Activated CD8-positive, alpha-beta T cell treated with anti-CD3 and anti-CD28 coated beads, Interleukin-2, amount 10 ng/mL, durations not matched to agents 7 days and 5 days (primary cell): ENCODE data around the gene ASCC1. TPM values are rescaled to one million over a fixed set of nuclear protein-coding genes. Genes with fewer than 3 reads are reported as not detected.
A peak's percentile ranks its signal among the peaks of the same experiment; 100 is the strongest.

Experiments used
- ATAC-seq: fragments of 150-1000 bp; cut with Tn5 transposase; one replicate; pipeline ENCODE4 v1.10.0; 2021; ENCODE audit warnings: moderate library complexity
- CTCF ChIA-PET: fragments of 350-600 bp; sonication (Branson Sonifier 250); formaldehyde crosslinking; loops from one replicate; lab custom pipeline; 2021; ENCODE audit warnings: antibody characterized with exemption; lab: Charles Lee
- POLR2A ChIA-PET: fragments of 350-600 bp; sonication (Branson Sonifier 250); formaldehyde crosslinking; loops from one replicate; lab custom pipeline; 2021; ENCODE audit warnings: antibody characterized with exemption; lab: Charles Lee
- DNase-seq: peaks from one replicate; pipeline ENCODE4 v3.0.0-alpha.2; 2020
- H3K27ac Mint-ChIP-seq: one replicate; pipeline ENCODE4 v1.8.0; 2021; ENCODE audit warnings: mild to moderate bottlenecking, mixed read lengths
- H3K27me3 Mint-ChIP-seq: one replicate; pipeline ENCODE4 v1.8.0; 2021; ENCODE audit warnings: low read depth, mixed read lengths
- H3K36me3 Mint-ChIP-seq: one replicate; pipeline ENCODE4 v1.8.0; 2021; ENCODE audit warnings: low read depth, mixed read lengths
- H3K4me1 Mint-ChIP-seq: one replicate; pipeline ENCODE4 v1.8.0; 2021; ENCODE audit warnings: low read depth, mixed read lengths
- H3K4me3 Mint-ChIP-seq: one replicate; pipeline ENCODE4 v1.8.0; 2021; ENCODE audit warnings: mild to moderate bottlenecking, mixed read lengths
- H3K9me3 Mint-ChIP-seq: one replicate; pipeline ENCODE4 v1.8.0; 2022; ENCODE audit warnings: mixed read lengths; ENCODE audit not compliant: insufficient read depth
- total RNA-seq, 2 experiments: library from RNA; stranded (reverse); gene quantifications; one replicate each; pipeline ENCODE4 v1.2.3, GENCODE V29; 2021

The ASCC1 gene
- total RNA-seq, 2 experiments from 2014 or later, result 34.8 to 40.3 TPM

GRCh38 chr10:72095195-72095594, 120.9 kb downstream of the ASCC1 start:
- ATAC-seq, result no peak
- ChIA-PET POLR2A (no interaction called here), CTCF (interaction anchor here (0.8 kb wide), 1 partner anchor 46 kb away, joined by 3 read pairs; no protein-coding TSS in a partner anchor)
- no peaks in the 10 kb centered on the region for H3K27me3 Mint-ChIP-seq
- no peak overlapping the region for H3K27ac Mint-ChIP-seq
- peaks cover 36% of the 10 kb centered on the region for H3K36me3 Mint-ChIP-seq
- DNase-seq, result no peak
- no peaks in the 10 kb centered on the region for H3K9me3 Mint-ChIP-seq
- H3K4me1 Mint-ChIP-seq, result peaks cover 32% of the 10 kb centered on the region
- H3K4me3 Mint-ChIP-seq, result no peak overlapping the region

- H3K36me3 Mint-ChIP-seq, result peaks cover 35% of the 10 kb centered on the region
- no peak overlapping the region for H3K27ac Mint-ChIP-seq
- ChIA-PET POLR2A (interaction anchor here (2.1 kb wide), 1 partner anchor 232 kb away, joined by 4 read pairs; no protein-coding TSS in a partner anchor), CTCF (interaction anchor here (0.8 to 1.6 kb wide), 5 partner anchors 25 to 245 kb away, joined by 3 to 7 read pairs (median 4); no protein-coding TSS in a partner anchor)
- no peak for DNase-seq
- H3K27me3 Mint-ChIP-seq, result no peaks in the 10 kb centered on the region
- H3K4me1 Mint-ChIP-seq, result peaks cover 38% of the 10 kb centered on the region
- H3K4me3 Mint-ChIP-seq, result no peak overlapping the region
- ATAC-seq, result no peak
- H3K9me3 Mint-ChIP-seq, result no peaks in the 10 kb centered on the region
These were observed 121.5 kb downstream of the ASCC1 start for GRCh38 chr10:72094574-72094973.

GRCh38 chr10:72093450-72093849, 122.6 kb downstream of the ASCC1 start:
- H3K36me3 Mint-ChIP-seq, result peaks cover 34% of the 10 kb centered on the region
- no peaks in the 10 kb centered on the region for H3K27me3 Mint-ChIP-seq
- CTCF ChIA-PET, result interaction anchor here (1.0 to 1.6 kb wide), 5 partner anchors 24 to 246 kb away, joined by 3 to 7 read pairs (median 4); no protein-coding TSS in a partner anchor
- no peak overlapping the region for H3K4me3 Mint-ChIP-seq
- no peak overlapping the region for H3K27ac Mint-ChIP-seq
- POLR2A ChIA-PET, result interaction anchor here (2.1 kb wide), 1 partner anchor 233 kb away, joined by 4 read pairs; no protein-coding TSS in a partner anchor
- ATAC-seq (no peak), DNase-seq (no peak)
- no peaks in the 10 kb centered on the region for H3K9me3 Mint-ChIP-seq
- peaks cover 47% of the 10 kb centered on the region for H3K4me1 Mint-ChIP-seq

- Mint-ChIP-seq H3K27ac (no peak overlapping the region), H3K4me3 (no peak overlapping the region), H3K9me3 (no peaks in the 10 kb centered on the region), H3K4me1 (peaks cover 47% of the 10 kb centered on the region), H3K27me3 (no peaks in the 10 kb centered on the region), H3K36me3 (peaks cover 35% of the 10 kb centered on the region)
- CTCF ChIA-PET, result interaction anchor here (0.9 to 1.5 kb wide), 3 partner anchors 35 to 244 kb away, joined by 3 to 4 read pairs (median 3); no protein-coding TSS in a partner anchor
- POLR2A ChIA-PET, result interaction anchor here (1.1 to 2.1 kb wide), 2 partner anchors 126 to 234 kb away, joined by 3 to 4 read pairs; no protein-coding TSS in a partner anchor
- DNase-seq (no peak), ATAC-seq (no peak)
These were observed 123.1 kb downstream of the ASCC1 start for GRCh38 chr10:72092987-72093386.

- H3K9me3 Mint-ChIP-seq, result no peaks in the 10 kb centered on the region
- ATAC-seq (no peak), DNase-seq (no peak)
- H3K4me1 Mint-ChIP-seq, result peaks cover 47% of the 10 kb centered on the region
- no peak overlapping the region for H3K4me3 Mint-ChIP-seq
- peaks cover 34% of the 10 kb centered on the region for H3K36me3 Mint-ChIP-seq
- H3K27ac Mint-ChIP-seq, result no peak overlapping the region
- CTCF ChIA-PET, result interaction anchor here (0.9 kb wide), 1 partner anchor 44 kb away, joined by 3 read pairs; no protein-coding TSS in a partner anchor
- POLR2A ChIA-PET, result interaction anchor here (1.1 to 2.1 kb wide), 2 partner anchors 126 to 234 kb away, joined by 3 to 4 read pairs; no protein-coding TSS in a partner anchor
- H3K27me3 Mint-ChIP-seq, result no peaks in the 10 kb centered on the region
These were observed 123.7 kb downstream of the ASCC1 start for GRCh38 chr10:72092171-72092924.

- ChIA-PET CTCF (interaction anchor here (1.0 to 3.1 kb wide), 8 partner anchors 9 to 247 kb away, joined by 3 to 14 read pairs (median 6); no protein-coding TSS in a partner anchor), POLR2A (interaction anchor here (0.5 to 0.9 kb wide), 2 partner anchors 41 to 75 kb away, joined by 3 read pairs; no protein-coding TSS in a partner anchor)
- H3K4me3 Mint-ChIP-seq, result peak overlapping the region; percentile 46
- no peak for DNase-seq
- peaks cover 36% of the 10 kb centered on the region for H3K36me3 Mint-ChIP-seq
- no peak for ATAC-seq
- peaks cover 52% of the 10 kb centered on the region for H3K4me1 Mint-ChIP-seq
- H3K9me3 Mint-ChIP-seq, result no peaks in the 10 kb centered on the region
- H3K27ac Mint-ChIP-seq, result peak overlapping the region; percentile 90
- H3K27me3 Mint-ChIP-seq, result no peaks in the 10 kb centered on the region
These were observed 125.8 kb downstream of the ASCC1 start for GRCh38 chr10:72090326-72090725.

GRCh38 chr10:72089618-72090017, 126.5 kb downstream of the ASCC1 start:
- Mint-ChIP-seq H3K4me3 (peak overlapping the region; percentile 46), H3K36me3 (peaks cover 40% of the 10 kb centered on the region), H3K9me3 (no peaks in the 10 kb centered on the region), H3K27ac (peak overlapping the region; percentile 90), H3K27me3 (no peaks in the 10 kb centered on the region), H3K4me1 (peaks cover 55% of the 10 kb centered on the region)
- CTCF ChIA-PET, result interaction anchor here (0.8 to 3.1 kb wide), 11 partner anchors 9 to 248 kb away, joined by 3 to 14 read pairs (median 5); no protein-coding TSS in a partner anchor
- DNase-seq (no peak), ATAC-seq (no peak)
- POLR2A ChIA-PET, result interaction anchor here (0.9 to 3.5 kb wide), 8 partner anchors 11 to 245 kb away, joined by 3 to 51 read pairs (median 10); no protein-coding TSS in a partner anchor

- no peaks in the 10 kb centered on the region for H3K9me3 Mint-ChIP-seq
- ATAC-seq, result peak; percentile 54
- ChIA-PET CTCF (interaction anchor here (0.7 to 3.1 kb wide), 12 partner anchors 10 to 251 kb away, joined by 3 to 14 read pairs (median 5); no protein-coding TSS in a partner anchor), POLR2A (interaction anchor here (0.8 to 3.5 kb wide), 14 partner anchors 8 to 261 kb away, joined by 3 to 51 read pairs (median 5); partner anchors contain the start of genes ANAPC16 and ASCC1)
- no peaks in the 10 kb centered on the region for H3K27me3 Mint-ChIP-seq
- peak overlapping the region; percentile 97 for H3K4me3 Mint-ChIP-seq
- peak; percentile 73 for DNase-seq
- H3K27ac Mint-ChIP-seq, result peak overlapping the region; percentile 99
- H3K36me3 Mint-ChIP-seq, result peaks cover 37% of the 10 kb centered on the region
- peaks cover 56% of the 10 kb centered on the region for H3K4me1 Mint-ChIP-seq
These were observed 127.0 kb downstream of the ASCC1 start for GRCh38 chr10:72088889-72089575.

- CTCF ChIA-PET, result interaction anchor here (0.7 to 3.1 kb wide), 8 partner anchors 9 to 252 kb away, joined by 3 to 14 read pairs (median 4); no protein-coding TSS in a partner anchor
- DNase-seq, result peak; percentile 81
- POLR2A ChIA-PET, result interaction anchor here (0.8 to 3.5 kb wide), 19 partner anchors 9 to 262 kb away, joined by 3 to 51 read pairs (median 4); partner anchors contain the start of genes ANAPC16, ASCC1 and DDIT4
- H3K4me3 Mint-ChIP-seq, result peak within 1 kb of the TSS; percentile 97
- peaks cover 58% of the 10 kb centered on the region for H3K4me1 Mint-ChIP-seq
- H3K9me3 Mint-ChIP-seq, result no peaks in the 10 kb centered on the region
- no peaks in the 10 kb centered on the region for H3K27me3 Mint-ChIP-seq
- peak within 1 kb of the TSS; percentile 99 for H3K27ac Mint-ChIP-seq
- peak; percentile 60 for ATAC-seq
- H3K36me3 Mint-ChIP-seq, result peaks cover 41% of the 10 kb centered on the region
These were observed 127.8 kb downstream of the ASCC1 start, which contains the start of gene SPOCK2 for GRCh38 chr10:72087969-72088888. Gene SPOCK2, minus strand, starts transcription at chr10:72088551. Its CDS starts 223 bp downstream, at chr10:72088328.

- Mint-ChIP-seq H3K27ac (peak overlapping the region; percentile 89), H3K9me3 (no peaks in the 10 kb centered on the region), H3K36me3 (peaks cover 45% of the 10 kb centered on the region), H3K27me3 (no peaks in the 10 kb centered on the region), H3K4me1 (peaks cover 63% of the 10 kb centered on the region), H3K4me3 (peak overlapping the region; percentile 97)
- DNase-seq, result peak; percentile 55
- peak; percentile 40 for ATAC-seq
- ChIA-PET CTCF (interaction anchor here (0.9 to 3.1 kb wide), 5 partner anchors 8 to 252 kb away, joined by 3 to 14 read pairs (median 4); no protein-coding TSS in a partner anchor), POLR2A (interaction anchor here (0.8 to 3.5 kb wide), 16 partner anchors 8 to 263 kb away, joined by 3 to 51 read pairs (median 4); partner anchors contain the start of genes ANAPC16, ASCC1 and DDIT4)
These were observed 128.6 kb downstream of the ASCC1 start for GRCh38 chr10:72087392-72087968.
